WI38 (cell line): Measurements from ENCODE around the gene BRCA1.
"Not testable (repeated sequence)": the region's sequence is repeated elsewhere in the genome, so short reads cannot be mapped to it uniquely, and the experiment has no call there.

Source experiments
- H3K4me3 ChIP-seq: 2 replicates; pipeline ENCODE4 v1.5.1; 2011; ENCODE audit warnings: low read depth, mild to moderate bottlenecking, control low read depth, low read length
- CTCF ChIP-seq: IDR thresholded peaks from 2 replicates; pipeline ENCODE4 v1.5.1; 2012; ENCODE audit warnings: low read depth, mild to moderate bottlenecking, control low read depth, low read length

BRCA1 gene

GRCh38 chr17:43125133-43125966, at the start of gene BRCA1:
Gene BRCA1, minus strand, starts transcription at chr17:43125364. Its CDS starts 1,268 bp downstream, at chr17:43124096.
- H3K4me3 ChIP-seq: peak within 1 kb of the TSS; percentile 93
- no peak for TF ChIP-seq CTCF

- peak overlapping the region; percentile 66 for H3K4me3 ChIP-seq
- no peak; the same call in 1 of the 2 replicates for TF ChIP-seq CTCF
These were observed 46.7 kb upstream of the BRCA1 start for GRCh38 chr17:43171586-43172487.

- TF ChIP-seq CTCF: no peak
- H3K4me3 ChIP-seq: peak within 1 kb of the TSS; percentile 66
These were observed 45.8 kb upstream of the BRCA1 start, which contains the start of gene NBR1 for GRCh38 chr17:43170766-43171585. Gene NBR1, plus strand, starts transcription at chr17:43171214. Its CDS starts 4,586 bp downstream, at chr17:43175800.

- no peak for TF ChIP-seq CTCF
- H3K4me3 ChIP-seq: peak overlapping the region; percentile 66
These were observed 45.1 kb upstream of the BRCA1 start for GRCh38 chr17:43170140-43170765.

- H3K4me3 ChIP-seq: peak overlapping the region; percentile 66
- TF ChIP-seq CTCF: no peak
These were observed 44.5 kb upstream of the BRCA1 start for GRCh38 chr17:43169561-43170139.

GRCh38 chr17:43165971-43166370, 40.8 kb upstream of the BRCA1 start:
- H3K4me3 ChIP-seq: not testable (repeated sequence)

GRCh38 chr17:43159957-43160356, 34.8 kb upstream of the BRCA1 start:
- not testable (repeated sequence) for H3K4me3 ChIP-seq

GRCh38 chr17:43159232-43159631, 34.1 kb upstream of the BRCA1 start:
- H3K4me3 ChIP-seq: not testable (repeated sequence)
